Colon (tissue), 2 donors: ENCODE results near the gene PGGHG.
"Not testable (repeated sequence)": the region's sequence is repeated elsewhere in the genome, so short reads cannot be mapped to it uniquely, and the experiment has no call there.

Source experiments
- FAIRE-seq: peaks from 2 replicates; lab custom pipeline; 2012; peaks lifted over from hg19 to GRCh38; lab: Jason Lieb, UNC
- donor health status: control.
- donor health status: control.

PGGHG gene

DNA sequence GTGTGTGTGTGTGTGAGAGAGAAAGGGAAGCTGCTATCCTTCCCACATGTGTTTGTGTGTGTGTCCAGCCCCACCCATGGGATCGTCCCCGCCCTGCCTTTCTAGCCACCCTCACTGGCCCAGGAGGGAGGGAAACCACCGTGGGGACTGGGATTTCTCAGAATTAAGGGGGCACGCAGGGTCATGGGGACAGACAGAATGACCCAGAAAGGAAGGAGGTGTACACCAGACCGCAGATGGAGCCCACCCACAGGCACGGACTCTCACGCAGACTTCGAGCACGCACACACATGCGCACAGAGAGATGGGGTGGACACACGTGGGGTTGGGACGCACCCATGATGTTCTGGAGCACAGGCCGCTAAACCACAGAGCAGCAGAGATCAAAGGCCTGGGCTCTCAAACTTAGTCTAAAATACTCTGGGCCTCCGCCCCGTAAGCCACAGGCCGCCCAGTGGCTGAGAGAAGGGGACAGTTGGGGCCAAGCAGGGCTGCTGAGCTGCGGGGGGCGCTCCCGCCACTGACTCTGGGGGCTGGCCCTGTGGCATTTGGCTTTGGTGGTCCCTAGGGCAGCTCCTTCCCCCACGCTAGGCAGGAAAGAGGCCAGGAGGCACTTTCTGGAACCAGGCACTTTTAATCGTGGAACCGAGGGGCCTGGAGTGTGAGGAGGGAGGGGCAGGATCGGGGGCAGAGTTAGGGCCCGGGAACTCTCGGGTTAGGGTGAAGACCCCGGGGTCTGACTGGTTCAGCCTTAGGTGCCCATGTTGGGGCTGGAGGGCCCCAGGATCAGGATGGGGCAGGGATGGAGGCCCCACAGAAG lies 8.9 kb downstream of the PGGHG start:
- no peak for FAIRE-seq

- no peak for FAIRE-seq
Observed at GRCh38 chr11:298406-299065, 9.6 kb downstream of the PGGHG start.

- FAIRE-seq: no peak
Observed at GRCh38 chr11:299081-299891, 10.4 kb downstream of the PGGHG start, which contains the start of gene IFITM5. IFITM5 (minus strand) TSS chr11:299526; CDS start chr11:299490, 36 bp downstream.

DNA sequence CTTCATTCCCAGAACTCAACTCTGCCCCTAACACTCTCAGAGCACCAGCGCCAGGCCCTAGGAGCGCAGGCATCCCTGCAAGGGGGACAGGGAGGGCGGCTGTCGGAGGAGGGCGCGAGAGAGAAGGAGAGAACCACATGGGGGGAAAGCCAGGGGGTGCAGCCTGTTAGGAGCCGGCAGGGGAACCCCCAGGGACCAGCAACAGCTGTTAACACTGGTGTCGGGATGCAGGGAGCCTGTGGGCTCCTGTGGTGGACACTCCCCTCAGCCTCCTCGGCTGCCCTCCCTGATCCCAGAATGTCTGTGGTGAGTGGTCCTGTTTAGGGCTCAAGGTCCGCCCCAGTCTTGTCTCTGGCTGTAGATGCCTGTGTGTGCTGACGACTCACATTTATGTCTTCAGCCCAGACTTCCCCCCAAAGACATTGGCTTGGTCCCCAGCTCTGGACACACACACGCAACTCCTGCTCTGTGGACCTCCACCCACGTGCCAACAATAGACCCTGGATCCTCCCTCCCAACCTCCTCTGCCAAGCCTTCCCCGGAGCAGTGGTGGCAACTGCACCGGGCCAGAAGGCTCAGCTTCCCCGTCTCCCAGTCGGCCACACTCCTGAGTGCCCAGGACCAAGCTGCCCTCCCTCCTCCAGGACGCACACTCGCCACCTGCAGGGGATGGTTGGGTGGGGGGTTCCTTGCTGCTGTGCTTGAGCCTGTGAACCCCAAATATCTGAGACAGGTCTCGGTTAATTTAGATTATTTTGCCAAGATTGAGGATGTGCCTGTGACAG lies 11.2 kb downstream of the PGGHG start:
- FAIRE-seq: no peak

GRCh38 chr11:303363-303762 lies 14.4 kb downstream of the PGGHG start:
- FAIRE-seq: no peak

GRCh38 chr11:304061-304506 lies 15.2 kb downstream of the PGGHG start:
- no peak for FAIRE-seq

GRCh38 chr11:304915-305843 lies 16.3 kb downstream of the PGGHG start:
- FAIRE-seq: no peak

- no peak for FAIRE-seq
Observed at GRCh38 chr11:305844-306211, 16.9 kb downstream of the PGGHG start.

DNA sequence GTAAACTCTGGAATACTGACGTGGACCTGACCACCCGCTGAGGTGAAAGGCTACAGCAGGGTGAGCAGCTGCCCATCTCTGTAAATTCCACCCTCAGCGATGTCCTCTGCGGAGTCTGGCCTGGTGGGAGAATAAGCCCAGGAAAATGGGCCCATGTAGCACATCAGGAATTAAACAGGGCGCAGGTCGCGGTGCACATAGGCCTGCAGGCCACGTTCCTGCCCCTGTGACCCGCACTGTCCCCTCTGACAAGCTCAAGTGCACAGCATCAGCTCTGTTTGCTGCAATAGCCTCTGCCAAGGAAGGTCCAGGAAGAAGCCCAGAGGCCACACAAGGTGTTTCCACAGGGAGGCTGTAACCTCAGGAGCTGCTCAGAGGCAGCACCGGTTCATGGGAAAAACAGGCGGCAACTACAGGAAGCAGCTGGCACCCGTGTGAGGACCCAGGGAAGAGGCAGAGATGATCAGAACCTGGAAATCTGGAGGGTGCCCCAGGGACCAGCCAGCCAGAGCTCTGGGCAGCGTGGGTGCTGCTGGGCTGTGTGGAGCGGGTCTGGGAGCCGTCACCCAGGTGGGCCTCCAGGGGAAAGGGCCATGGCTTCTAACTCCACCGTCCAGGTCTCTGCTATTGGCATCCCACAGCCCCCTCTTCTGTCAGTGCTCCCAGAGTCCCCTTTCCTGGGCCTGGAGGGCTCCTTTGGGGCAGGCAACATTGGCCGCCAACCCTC lies 17.9 kb downstream of the PGGHG start:
- FAIRE-seq: no peak

- not testable (repeated sequence) for FAIRE-seq
Observed at GRCh38 chr11:307766-308708, 19.1 kb downstream of the PGGHG start, which contains the start of gene IFITM2. IFITM2 (plus strand) TSS chr11:307816; CDS start chr11:308193, 377 bp downstream.

DNA sequence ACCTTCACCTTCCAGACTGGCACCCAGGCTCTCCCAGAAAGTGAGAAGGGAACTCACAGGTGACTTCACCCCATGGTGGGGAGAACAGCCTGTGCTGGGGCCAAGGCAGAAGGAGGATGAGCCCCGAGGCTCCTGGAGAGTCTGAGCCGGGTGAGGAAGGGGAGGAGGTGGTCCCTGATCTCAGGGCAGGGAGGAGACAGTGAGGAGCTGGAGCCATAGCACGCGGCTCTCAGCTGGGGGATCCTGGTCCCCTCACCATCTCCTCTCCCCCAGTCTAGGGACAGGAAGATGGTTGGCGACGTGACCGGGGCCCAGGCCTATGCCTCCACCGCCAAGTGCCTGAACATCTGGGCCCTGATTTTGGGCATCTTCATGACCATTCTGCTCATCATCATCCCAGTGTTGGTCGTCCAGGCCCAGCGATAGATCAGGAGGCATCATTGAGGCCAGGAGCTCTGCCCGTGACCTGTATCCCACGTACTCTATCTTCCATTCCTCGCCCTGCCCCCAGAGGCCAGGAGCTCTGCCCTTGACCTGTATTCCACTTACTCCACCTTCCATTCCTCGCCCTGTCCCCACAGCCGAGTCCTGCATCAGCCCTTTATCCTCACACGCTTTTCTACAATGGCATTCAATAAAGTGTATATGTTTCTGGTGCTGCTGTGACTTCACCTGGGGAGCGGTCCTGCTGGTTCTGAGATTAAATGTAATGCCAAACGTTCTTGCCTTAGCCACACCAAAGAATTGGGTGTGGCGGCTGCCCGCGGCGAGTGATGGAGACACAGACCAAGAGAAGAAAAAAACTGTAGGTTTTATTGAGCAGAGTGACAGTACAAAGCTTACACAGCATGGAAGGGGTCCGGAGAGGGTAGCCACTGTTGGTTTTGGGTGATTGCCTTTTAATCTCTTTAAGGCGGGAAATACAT lies 20.1 kb downstream of the PGGHG start:
- FAIRE-seq: not testable (repeated sequence)

- not testable (repeated sequence) for FAIRE-seq
Observed at GRCh38 chr11:309979-310572, 21.1 kb downstream of the PGGHG start.

DNA sequence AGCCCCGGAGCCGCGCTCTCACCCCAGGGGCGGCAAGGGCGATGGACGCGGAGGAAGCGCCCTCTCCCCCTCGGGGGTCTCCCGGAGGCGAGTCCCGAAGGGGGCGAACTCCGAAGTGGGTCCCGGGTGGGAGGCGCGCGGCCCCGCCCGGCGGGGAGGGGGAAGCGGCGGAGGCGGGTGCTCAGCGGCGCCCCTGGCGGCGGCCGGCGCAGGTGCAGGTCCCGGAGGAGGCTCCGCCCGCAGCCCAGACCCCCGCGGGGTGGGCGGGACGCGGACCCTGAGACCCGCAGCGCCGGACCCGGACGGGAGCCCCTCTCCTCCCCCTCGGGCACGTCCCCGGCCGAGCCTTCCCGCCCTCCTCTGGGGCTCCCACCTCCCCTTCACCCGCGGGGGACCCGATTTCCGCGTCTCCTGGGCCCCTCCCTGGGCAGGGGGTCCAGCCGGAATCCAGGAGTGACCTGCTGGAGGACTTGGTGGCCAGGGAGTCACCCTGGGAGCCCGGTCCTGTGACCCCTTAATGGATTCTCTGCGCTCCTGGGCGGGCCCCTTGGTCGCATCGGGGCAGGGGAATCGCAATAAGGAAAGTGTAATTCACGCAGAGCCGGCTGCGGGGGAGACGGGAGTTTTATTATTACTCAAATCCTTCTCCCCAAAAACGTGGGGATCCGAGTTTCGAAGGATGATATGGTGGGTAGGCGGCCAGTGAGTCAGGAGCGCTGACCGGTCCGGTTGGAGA lies 22.3 kb downstream of the PGGHG start:
- FAIRE-seq: not testable (repeated sequence)

DNA sequence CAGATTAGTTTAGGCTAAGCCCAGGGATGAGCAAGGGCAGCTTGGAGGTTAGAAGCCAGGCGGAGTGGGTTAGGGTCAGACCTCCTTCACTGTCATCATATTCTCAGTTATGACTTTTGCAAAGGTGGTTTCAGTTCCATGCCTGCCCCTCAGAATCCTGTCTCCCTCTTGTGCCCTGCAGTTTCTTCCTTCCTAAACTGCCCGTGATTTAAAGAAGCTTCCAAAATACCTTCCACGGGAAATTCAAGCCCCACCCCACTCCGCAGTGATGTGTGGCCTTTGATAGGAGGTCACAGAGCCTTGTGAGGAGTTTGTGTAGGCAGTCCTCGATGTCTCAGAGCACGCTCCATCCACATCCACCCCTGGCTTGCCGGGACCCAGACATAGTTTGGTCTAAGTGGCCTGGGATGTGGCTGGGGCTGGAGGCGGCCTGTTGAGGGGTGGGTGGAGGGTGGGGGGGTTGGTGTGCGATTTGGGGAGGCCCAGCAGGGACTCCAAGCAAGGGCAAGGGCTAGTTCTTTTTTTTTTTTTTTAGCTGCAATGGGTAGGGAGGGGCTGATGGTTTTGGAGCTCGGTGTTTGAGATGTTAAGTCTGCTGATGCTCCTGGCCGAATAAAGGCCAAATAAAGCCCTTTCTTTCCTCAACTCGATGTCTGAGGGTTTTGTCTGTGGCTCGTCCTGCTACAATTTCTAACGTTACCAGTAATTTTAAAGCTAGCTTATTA lies 23.3 kb downstream of the PGGHG start:
- FAIRE-seq: no peak

DNA sequence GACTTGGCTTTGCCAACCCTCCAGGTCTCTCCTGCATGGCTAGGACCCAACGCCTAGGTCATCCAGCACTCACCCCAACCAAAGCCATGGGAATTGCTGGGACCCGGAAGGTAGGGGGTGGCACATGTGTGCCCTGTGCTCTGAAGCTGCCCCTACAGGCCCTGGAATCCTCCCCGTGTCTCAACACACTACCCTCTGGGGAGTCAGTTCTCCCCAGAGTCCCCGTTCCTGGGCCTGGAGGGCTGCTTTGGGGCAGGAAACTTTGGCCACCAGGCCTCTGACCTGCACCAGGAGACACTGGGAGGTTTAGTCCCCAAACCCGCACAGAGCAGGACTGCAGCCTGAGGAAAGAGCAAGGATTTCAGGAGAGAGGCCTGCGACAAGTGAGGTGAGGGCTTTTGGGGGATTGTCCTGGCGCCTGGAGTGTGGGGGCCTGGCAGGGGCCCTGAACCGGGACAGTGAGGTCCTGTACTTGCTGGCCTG lies 24.4 kb downstream of the PGGHG start:
- no peak for FAIRE-seq
